GM12864 (cell line): ENCODE data around the gene PLEKHG1.

Source experiments
- DNase-seq: peaks from one replicate; pipeline ENCODE4 v3.0.0-alpha.2; 2011; ENCODE audit warnings: low read depth
- H3K4me3 ChIP-seq: 2 replicates; pipeline ENCODE4 v1.5.1; 2011; ENCODE audit warnings: mild to moderate bottlenecking, low read depth, low read length, control low read depth
- TF ChIP-seq, protein P1 (sequence below): IDR thresholded peaks from 2 replicates; pipeline ENCODE4 v1.5.1; 2011; ENCODE audit warnings: low read depth, mild to moderate bottlenecking, moderate library complexity, low read length, control low read depth, inconsistent platforms; ENCODE audit errors: missing control alignments

The PLEKHG1 gene

DNA sequence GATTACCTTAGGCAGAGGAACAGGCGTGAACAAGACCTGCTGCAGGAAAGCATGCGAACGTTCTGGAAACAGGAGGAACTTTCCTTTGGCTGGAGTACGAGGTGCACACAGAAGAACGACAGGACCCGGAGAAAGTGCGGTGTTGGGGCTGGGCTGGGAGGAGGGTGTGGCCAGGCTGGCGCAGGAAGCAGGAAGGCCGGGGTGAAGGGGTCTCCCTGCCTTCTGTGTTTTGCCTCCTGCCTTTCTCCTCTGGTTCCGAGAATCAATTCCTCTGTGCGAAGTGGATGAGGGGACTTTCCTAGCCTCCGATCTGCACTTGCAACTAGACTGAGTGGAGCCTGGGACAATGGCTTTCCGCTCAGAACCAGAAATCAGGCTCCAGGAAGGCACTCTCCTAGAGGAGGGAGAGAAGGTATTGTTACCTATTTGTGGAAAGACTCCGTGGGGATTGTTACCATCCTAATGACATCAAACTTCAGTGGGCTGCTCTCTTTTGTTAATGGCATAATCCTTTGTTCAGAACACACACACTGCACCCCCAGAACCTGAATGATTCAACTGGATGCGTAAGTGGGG, 22.9 kb upstream of the PLEKHG1 start:
- TF ChIP-seq, protein P1, sequence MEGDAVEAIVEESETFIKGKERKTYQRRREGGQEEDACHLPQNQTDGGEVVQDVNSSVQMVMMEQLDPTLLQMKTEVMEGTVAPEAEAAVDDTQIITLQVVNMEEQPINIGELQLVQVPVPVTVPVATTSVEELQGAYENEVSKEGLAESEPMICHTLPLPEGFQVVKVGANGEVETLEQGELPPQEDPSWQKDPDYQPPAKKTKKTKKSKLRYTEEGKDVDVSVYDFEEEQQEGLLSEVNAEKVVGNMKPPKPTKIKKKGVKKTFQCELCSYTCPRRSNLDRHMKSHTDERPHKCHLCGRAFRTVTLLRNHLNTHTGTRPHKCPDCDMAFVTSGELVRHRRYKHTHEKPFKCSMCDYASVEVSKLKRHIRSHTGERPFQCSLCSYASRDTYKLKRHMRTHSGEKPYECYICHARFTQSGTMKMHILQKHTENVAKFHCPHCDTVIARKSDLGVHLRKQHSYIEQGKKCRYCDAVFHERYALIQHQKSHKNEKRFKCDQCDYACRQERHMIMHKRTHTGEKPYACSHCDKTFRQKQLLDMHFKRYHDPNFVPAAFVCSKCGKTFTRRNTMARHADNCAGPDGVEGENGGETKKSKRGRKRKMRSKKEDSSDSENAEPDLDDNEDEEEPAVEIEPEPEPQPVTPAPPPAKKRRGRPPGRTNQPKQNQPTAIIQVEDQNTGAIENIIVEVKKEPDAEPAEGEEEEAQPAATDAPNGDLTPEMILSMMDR: no peak
- H3K4me3 ChIP-seq: no peak overlapping the region
- DNase-seq: no peak

DNA sequence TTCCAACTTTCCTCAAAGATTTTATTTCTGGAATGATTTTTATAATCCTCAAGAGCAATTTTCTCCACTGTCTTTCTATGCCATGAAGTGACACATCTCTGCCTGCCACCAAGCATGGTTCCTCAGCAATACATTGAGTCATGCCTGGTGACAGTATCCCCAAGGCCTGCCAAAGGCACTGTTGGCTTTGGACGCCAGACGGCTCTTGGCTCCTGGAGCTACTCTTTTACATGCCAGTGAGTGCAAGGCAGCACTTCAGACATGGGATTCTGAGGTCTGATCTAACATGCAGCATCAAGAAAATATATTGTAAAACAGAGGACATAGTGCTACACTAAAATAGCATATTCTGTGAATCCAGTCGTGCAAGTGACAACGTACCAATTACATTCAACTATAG, 20.1 kb upstream of the PLEKHG1 start:
- H3K4me3 ChIP-seq: no peak overlapping the region
- no peak for DNase-seq
- TF ChIP-seq, protein P1: no peak

DNA sequence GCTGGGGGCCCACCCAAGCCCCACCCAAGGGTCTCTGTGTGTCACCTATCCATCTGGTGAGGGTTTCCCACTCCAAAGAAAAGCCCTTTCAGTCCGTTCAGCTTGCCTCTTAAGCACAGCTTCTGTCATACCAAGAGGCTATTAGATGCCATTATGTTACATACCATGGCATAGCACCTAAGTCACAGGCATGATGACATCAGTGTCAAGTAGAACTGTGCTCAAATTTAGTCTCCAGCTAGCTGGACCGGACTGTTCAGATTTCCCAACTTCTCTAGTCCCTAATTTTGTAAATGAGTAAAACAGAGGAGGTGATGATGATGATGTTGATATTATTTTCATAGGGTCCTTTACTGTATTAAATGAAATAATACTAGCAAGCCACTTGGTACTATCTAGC, 19.2 kb upstream of the PLEKHG1 start:
- H3K4me3 ChIP-seq: no peak overlapping the region
- DNase-seq: no peak
- TF ChIP-seq, protein P1: no peak

DNA sequence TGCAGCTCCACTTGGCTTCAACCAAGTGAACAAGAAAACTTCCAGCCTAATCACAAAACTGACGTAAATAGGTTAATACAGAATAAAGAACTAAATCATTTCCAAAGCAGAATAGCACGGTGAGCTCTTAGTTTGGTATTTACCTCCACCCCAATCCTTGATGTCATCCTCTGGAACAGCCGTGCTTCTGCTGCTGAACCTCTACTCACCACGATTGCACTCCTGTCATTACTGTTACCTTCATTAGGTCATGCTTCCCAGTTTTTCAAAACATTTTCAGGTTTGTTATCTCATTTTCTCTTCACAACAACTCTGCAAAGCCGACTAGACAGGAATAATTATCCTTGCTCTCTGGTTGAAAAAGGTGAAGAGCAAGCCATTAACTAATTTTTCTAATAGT, 15.6 kb upstream of the PLEKHG1 start:
- no peak overlapping the region for H3K4me3 ChIP-seq
- no peak for DNase-seq
- TF ChIP-seq, protein P1: no peak

DNA sequence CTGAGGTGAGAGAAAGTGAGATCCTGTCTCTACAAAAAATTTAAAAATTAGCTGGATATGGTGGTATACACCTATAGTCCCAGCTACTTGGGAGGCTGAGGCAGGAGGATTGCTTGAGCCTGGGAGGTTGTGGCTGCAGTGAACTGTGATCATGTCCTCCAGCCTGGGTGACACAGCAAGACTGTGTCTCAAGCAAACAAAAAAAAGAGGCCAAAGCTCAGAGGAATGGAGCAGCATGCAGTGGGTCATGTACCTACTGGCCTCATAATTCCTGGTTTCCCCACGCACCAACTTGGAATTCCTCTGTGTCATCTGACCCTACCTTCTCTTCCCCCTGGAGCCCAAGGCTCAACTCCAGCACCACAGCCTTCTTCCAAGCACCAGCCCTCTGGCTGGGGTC, 15.1 kb upstream of the PLEKHG1 start:
- TF ChIP-seq, protein P1: no peak
- no peak for DNase-seq
- H3K4me3 ChIP-seq: no peak overlapping the region

DNA sequence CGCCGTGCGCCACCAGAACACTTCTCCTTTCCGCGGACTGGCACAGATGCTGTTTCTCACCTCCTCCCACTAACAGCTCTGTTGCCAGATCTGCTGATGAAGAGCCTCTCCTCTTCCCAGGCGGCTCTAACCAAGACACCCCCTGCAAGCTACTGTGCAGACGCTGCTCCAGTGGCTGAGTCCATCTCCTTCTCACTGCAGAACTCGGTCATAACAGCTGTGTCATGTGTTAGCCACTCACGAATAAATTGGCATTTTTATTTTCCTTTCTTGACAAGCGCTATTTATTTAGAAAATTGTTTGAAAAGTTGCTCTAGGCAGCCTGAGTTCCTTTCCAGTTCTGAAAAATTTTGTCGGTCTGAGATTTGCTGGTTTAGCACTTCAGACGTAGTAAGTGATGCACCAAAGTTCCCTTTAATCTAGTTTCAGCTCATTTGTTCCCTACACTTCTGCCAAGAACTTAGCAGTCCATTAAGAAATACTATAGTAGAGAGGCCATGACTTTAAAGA, 12.8 kb upstream of the PLEKHG1 start:
- no peak overlapping the region for H3K4me3 ChIP-seq
- TF ChIP-seq, protein P1: no peak
- DNase-seq: no peak

DNA sequence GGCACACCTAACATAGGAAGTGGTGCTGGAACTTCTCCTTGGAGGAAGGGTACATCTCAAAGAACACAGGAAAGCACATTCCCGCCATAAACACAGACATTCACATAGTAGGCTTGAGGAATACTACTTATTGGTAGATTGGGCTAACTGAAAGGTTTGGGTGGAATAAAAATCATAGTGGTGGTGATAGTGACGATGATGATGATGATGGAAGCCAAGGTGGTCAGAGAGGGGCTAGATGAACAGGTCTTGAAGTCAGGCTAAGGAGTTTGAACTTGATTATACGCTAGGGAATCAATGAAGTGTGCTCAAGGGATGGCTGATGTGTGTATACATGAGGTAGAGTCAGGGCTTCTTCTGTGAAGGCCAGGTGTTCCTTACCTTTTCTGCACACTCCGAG, 12.0 kb upstream of the PLEKHG1 start:
- no peak for DNase-seq
- H3K4me3 ChIP-seq: no peak overlapping the region
- TF ChIP-seq, protein P1: no peak
